RWPE1 (cell line): ENCODE data around the gene UHMK1.
"Not testable (repeated sequence)": the region's sequence is repeated elsewhere in the genome, so short reads cannot be mapped to it uniquely, and the experiment has no call there.

Source experiments
- CTCF ChIA-PET: fragments of 350-600 bp; sonication (Branson Sonifier 250); formaldehyde crosslinking; extraction: SDS; loops from one replicate; lab custom pipeline; 2021; lab: Yijun Ruan, JAX
- POLR2A ChIA-PET: fragments of 400-600 bp; formaldehyde crosslinking; extraction: SDS; loops from one replicate; lab custom pipeline; 2020; ENCODE audit warnings: antibody characterized with exemption; ENCODE audit not compliant: low non-redundant PET; lab: Yijun Ruan, JAX
- DNase-seq: peaks from one replicate; pipeline ENCODE4 v3.0.0; 2012; ENCODE audit warnings: low spot score
- H3K27ac ChIP-seq: fragments of 450-650 bp; 2 replicates; pipeline ENCODE4 v1.5.1; 2017
- CTCF ChIP-seq: fragments of 450-650 bp; conservative IDR thresholded peaks from 2 replicates; pipeline ENCODE4 v1.5.1; 2017; ENCODE audit warnings: low read depth, mild to moderate bottlenecking

UHMK1 gene, protein sequence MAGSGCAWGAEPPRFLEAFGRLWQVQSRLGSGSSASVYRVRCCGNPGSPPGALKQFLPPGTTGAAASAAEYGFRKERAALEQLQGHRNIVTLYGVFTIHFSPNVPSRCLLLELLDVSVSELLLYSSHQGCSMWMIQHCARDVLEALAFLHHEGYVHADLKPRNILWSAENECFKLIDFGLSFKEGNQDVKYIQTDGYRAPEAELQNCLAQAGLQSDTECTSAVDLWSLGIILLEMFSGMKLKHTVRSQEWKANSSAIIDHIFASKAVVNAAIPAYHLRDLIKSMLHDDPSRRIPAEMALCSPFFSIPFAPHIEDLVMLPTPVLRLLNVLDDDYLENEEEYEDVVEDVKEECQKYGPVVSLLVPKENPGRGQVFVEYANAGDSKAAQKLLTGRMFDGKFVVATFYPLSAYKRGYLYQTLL

DNA sequence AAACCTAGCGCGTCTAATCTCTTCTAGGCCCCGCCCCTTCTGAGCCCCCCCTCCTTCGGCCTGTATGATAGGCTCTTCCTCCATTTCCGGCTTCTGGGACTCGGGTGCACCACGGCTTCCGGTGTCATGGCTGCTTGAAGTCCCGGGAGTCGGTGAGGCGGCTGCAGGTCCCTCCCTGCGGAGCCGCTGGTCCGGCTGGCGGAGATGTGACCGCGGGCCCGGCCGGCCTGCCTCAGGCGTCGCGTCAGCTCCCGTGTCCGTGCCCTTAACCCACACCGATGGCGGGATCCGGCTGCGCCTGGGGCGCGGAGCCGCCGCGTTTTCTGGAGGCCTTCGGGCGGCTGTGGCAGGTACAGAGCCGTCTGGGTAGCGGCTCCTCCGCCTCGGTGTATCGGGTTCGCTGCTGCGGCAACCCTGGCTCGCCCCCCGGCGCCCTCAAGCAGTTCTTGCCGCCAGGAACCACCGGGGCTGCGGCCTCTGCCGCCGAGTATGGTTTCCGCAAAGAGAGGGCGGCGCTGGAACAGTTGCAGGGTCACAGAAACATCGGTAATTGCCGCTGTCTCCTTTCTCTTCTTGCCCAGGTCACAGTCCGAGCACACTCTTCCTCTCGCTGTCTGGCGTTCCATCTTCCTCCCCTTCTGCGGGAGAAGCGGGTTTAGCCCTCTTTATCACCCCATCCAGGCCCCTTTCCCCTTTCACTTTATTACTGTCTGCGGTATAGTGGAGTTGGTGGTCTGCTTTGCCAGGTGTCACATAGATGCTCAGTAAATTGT, at the start of gene UHMK1:
Gene UHMK1, plus strand, starts transcription at position 96 of the 773 bp plus-strand sequence. Its CDS starts 183 bp downstream, at position 279.
- POLR2A ChIA-PET, result no interaction called here
- no peak for TF ChIP-seq CTCF

GRCh38 chr1:162454361-162454760, 43.3 kb upstream of the UHMK1 start:
- POLR2A ChIA-PET, H3K27ac ChIP-seq, DNase-seq, CTCF ChIA-PET: not testable (repeated sequence)

More for the DNA sequence above, at the start of gene UHMK1:
- CTCF ChIA-PET, result interaction anchor here (0.6 to 0.9 kb wide), 2 partner anchors 106 to 122 kb away, joined by 3 read pairs; no protein-coding TSS in a partner anchor
- DNase-seq, result peak; percentile 91
- H3K27ac ChIP-seq, result peak within 1 kb of the TSS; percentile 90

DNA sequence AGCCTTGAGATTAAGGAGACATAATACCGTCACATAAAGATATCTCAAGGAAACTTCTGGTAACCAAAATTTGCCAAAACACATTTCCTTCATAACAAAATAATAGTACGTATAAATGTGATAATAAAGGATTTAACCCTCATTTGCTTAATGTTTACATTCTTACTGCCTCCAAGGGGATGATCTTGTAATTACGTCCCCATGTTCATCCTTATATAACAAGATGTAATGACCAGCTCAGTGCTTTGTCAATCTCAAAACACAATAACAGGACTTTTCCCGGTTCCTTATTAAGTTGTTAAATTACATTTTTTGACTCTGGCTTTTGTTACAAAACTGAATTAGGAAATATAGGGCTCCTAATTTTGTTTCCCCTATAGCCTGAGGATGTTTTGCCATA, 41.3 kb upstream of the UHMK1 start:
- no peak for DNase-seq
- no peak for TF ChIP-seq CTCF
- ChIA-PET CTCF (interaction anchor here (0.7 to 0.8 kb wide), 2 partner anchors 176 to 249 kb away, joined by 3 read pairs; partner anchors contain the start of gene DDR2), POLR2A (no interaction called here)
- no peak overlapping the region for H3K27ac ChIP-seq

- DNase-seq, result no peak
- ChIA-PET POLR2A (no interaction called here), CTCF (interaction anchor here (0.6 kb wide), 1 partner anchor 1631 kb away, joined by 4 read pairs; no protein-coding TSS in a partner anchor)
- TF ChIP-seq CTCF, result no peak
- H3K27ac ChIP-seq, result no peak overlapping the region
Measured at GRCh38 chr1:162458236-162458635, 39.4 kb upstream of the UHMK1 start.

DNA sequence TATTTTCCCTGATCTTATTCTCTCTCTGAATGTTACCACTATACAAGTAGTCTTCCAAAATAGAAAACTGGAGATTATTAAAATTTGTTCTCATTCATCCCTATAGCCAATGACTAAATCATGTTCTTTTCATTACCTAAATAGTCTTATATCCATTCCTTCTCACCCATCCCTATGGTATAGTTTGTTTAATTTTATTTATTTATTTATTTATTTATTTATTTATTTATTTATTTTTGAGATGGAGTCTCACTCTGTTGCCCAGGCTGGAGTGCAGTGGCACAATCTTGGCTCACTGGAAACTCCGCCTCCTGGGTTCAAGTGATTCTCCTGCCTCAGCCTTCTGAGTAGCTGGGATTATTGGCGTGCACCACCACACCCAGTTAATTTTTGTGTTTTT, 35.2 kb upstream of the UHMK1 start:
- H3K27ac ChIP-seq, DNase-seq, POLR2A ChIA-PET, CTCF ChIA-PET: not testable (repeated sequence)

DNA sequence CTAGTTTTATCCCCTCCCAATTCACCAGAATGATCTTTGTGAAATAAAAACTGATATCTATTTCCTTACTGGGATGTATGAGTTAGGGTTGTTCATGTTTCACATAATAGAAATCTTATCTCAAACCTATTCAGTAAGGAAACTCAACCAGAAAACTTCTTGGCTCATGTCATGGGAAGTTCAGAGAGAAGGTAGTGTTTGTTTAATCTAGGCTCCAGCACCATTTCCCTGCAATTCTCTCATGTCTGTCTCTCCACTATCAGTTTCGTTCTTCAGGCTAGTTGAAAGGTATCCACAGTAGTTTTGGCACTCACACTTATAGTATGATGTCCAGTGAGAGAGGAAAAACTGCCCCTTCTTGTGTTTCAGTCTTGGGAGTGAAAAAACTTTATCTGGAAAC, 34.6 kb upstream of the UHMK1 start:
- CTCF ChIA-PET, result no interaction called here

More for the DNA sequence above, 34.6 kb upstream of the UHMK1 start:
- H3K27ac ChIP-seq, result no peak overlapping the region
- DNase-seq, result no peak
- no peak for TF ChIP-seq CTCF
- POLR2A ChIA-PET, result no interaction called here
